ENCODE data around the gene PRDM16.

The PRDM16 gene

GRCh38 chr1:3276341-3276800 is 207.4 kb downstream of the PRDM16 start:
- H3K4me3 ChIP-seq (ENCODE audit: low read depth, low read length), result no peak overlapping the region
- no peak for DNase-seq (ENCODE audit: low read depth)

GRCh38 chr1:3277011-3277471 is 208.0 kb downstream of the PRDM16 start:
- DNase-seq (ENCODE audit: low read depth), result no peak
- TF ChIP-seq CTCF (IDR thresholded peaks at IDR 0.05; ENCODE audit: low read depth, low read length), result no peak
- no peak for TF ChIP-seq MAX (IDR thresholded peaks at IDR 0.05; ENCODE audit: low read depth, low read length)
- no peak for TF ChIP-seq POLR2A (IDR thresholded peaks at IDR 0.05; ENCODE audit: extremely low read depth, insufficient read length)
- no peak for TF ChIP-seq MYC (IDR thresholded peaks at IDR 0.05; ENCODE audit: low read depth, low read length)
- H3K4me3 ChIP-seq (ENCODE audit: low read depth, low read length), result no peak overlapping the region

More at GRCh38 chr1:3276341-3276800, 207.4 kb downstream of the PRDM16 start:
- TF ChIP-seq CTCF (IDR thresholded peaks at IDR 0.05; ENCODE audit: low read depth, low read length) (no peak), MYC (IDR thresholded peaks at IDR 0.05; ENCODE audit: low read depth, low read length) (no peak), MAX (IDR thresholded peaks at IDR 0.05; ENCODE audit: low read depth, low read length) (no peak), POLR2A (IDR thresholded peaks at IDR 0.05; ENCODE audit: extremely low read depth, insufficient read length) (no peak)

- H3K4me3 ChIP-seq (ENCODE audit: low read depth, low read length), result no peak overlapping the region
- no peak for TF ChIP-seq CTCF (IDR thresholded peaks at IDR 0.05; ENCODE audit: low read depth, low read length)
- TF ChIP-seq MAX (IDR thresholded peaks at IDR 0.05; ENCODE audit: low read depth, low read length), result no peak
- TF ChIP-seq MYC (IDR thresholded peaks at IDR 0.05; ENCODE audit: low read depth, low read length), result no peak
- no peak for TF ChIP-seq POLR2A (IDR thresholded peaks at IDR 0.05; ENCODE audit: extremely low read depth, insufficient read length)
- DNase-seq (ENCODE audit: low read depth), result no peak
Observed at GRCh38 chr1:3277623-3278022, 208.6 kb downstream of the PRDM16 start.

GRCh38 chr1:3278416-3279181 is 209.6 kb downstream of the PRDM16 start:
- DNase-seq (ENCODE audit: low read depth), result no peak
- TF ChIP-seq MYC (IDR thresholded peaks at IDR 0.05; ENCODE audit: low read depth, low read length) (no peak), POLR2A (IDR thresholded peaks at IDR 0.05; ENCODE audit: extremely low read depth, insufficient read length) (no peak), MAX (IDR thresholded peaks at IDR 0.05; ENCODE audit: low read depth, low read length) (no peak), CTCF (IDR thresholded peaks at IDR 0.05; ENCODE audit: low read depth, low read length) (no peak)
- no peak overlapping the region for H3K4me3 ChIP-seq (ENCODE audit: low read depth, low read length)

- no peak for DNase-seq (ENCODE audit: low read depth)
- no peak overlapping the region for H3K4me3 ChIP-seq (ENCODE audit: low read depth, low read length)
- TF ChIP-seq MAX (IDR thresholded peaks at IDR 0.05; ENCODE audit: low read depth, low read length), result no peak
- TF ChIP-seq MYC (IDR thresholded peaks at IDR 0.05; ENCODE audit: low read depth, low read length), result no peak
- no peak for TF ChIP-seq CTCF (IDR thresholded peaks at IDR 0.05; ENCODE audit: low read depth, low read length)
- no peak for TF ChIP-seq POLR2A (IDR thresholded peaks at IDR 0.05; ENCODE audit: extremely low read depth, insufficient read length)
Observed at GRCh38 chr1:3279182-3279470, 210.1 kb downstream of the PRDM16 start.
